Panc1 (cell line): Measurements from ENCODE around the gene WSCD2. TPM values are rescaled to one million over a fixed set of nuclear protein-coding genes. Genes with fewer than 3 reads are reported as not detected.

Experiments used
- ATAC-seq: fragments of 200-7000 bp; cut with Tn5 transposase; 2 replicates; pipeline ENCODE4 v1.9.1; 2020; ENCODE audit warnings: mild to moderate bottlenecking, moderate library complexity
- BruUV-seq: library from RNA; stranded (reverse); fragments of 400-500 nt; replicated peaks from 2 replicates; lab custom pipeline; 2021; lab: Mats Ljungman, UMichigan
- CTCF ChIA-PET: fragments of 300-600 bp; sonication (Branson Sonifier 250); formaldehyde crosslinking; loops from one replicate; lab custom pipeline; 2022; ENCODE audit warnings: antibody characterized with exemption; lab: Charles Lee
- POLR2A ChIA-PET: fragments of 300-600 bp; sonication (Branson Sonifier 250); formaldehyde crosslinking; loops from one replicate; lab custom pipeline; 2022; ENCODE audit warnings: antibody characterized with exemption; lab: Charles Lee
- DNase-seq: peaks from one replicate; pipeline ENCODE4 v3.0.0-alpha.2; 2010; ENCODE audit warnings: low read depth, low spot score
- H3K27ac ChIP-seq: 2 replicates; pipeline ENCODE4 v1.5.1; 2011; ENCODE audit warnings: mild to moderate bottlenecking, low read length, inconsistent platforms
- H3K27me3 ChIP-seq: fragments of 200-500 bp; sonication (Bioruptor generic); 2 replicates; pipeline ENCODE4 v1.6.0; 2014; ENCODE audit warnings: low read length, inconsistent platforms; ENCODE audit not compliant: control insufficient read depth, insufficient read depth
- H3K36me3 ChIP-seq: fragments of 200-500 bp; sonication (Bioruptor generic); 2 replicates; pipeline ENCODE4 v1.5.1; 2014; ENCODE audit warnings: inconsistent platforms, mild to moderate bottlenecking, low read length, moderate library complexity; ENCODE audit not compliant: control insufficient read depth, insufficient read depth
- H3K4me1 ChIP-seq: 2 replicates; pipeline ENCODE4 v1.5.1; 2011; ENCODE audit warnings: inconsistent platforms, mild to moderate bottlenecking, low read length, moderate library complexity; ENCODE audit not compliant: control insufficient read depth, insufficient read depth
- H3K4me3 ChIP-seq, 2 experiments: 2 replicates each; pipeline ENCODE4 v1.5.1; 2011 to 2012; ENCODE audit warnings: low read depth in 2 of 2, low read length in 2 of 2, mild to moderate bottlenecking in 2 of 2, inconsistent platforms in 1 of 2, moderate library complexity in 1 of 2
- H3K9me3 ChIP-seq: fragments of 200-500 bp; sonication (Bioruptor generic); 2 replicates; pipeline ENCODE4 v1.5.1; 2014; ENCODE audit warnings: low read depth, mild to moderate bottlenecking, inconsistent platforms, low read length, moderate library complexity; ENCODE audit not compliant: control insufficient read depth, insufficient read depth
- CTCF ChIP-seq: fragments of 450-650 bp; IDR thresholded peaks from 2 replicates; pipeline ENCODE4 v1.5.1; 2017; ENCODE audit warnings: mild to moderate bottlenecking
- POLR2AphosphoS5 ChIP-seq: IDR thresholded peaks from 2 replicates; pipeline ENCODE4 v1.6.1; 2012; ENCODE audit warnings: mild to moderate bottlenecking, low read depth, low read length, moderate library complexity
- REST ChIP-seq, 2 experiments: IDR thresholded peaks; 2 replicates each; pipeline ENCODE4 v1.6.1; 2011 to 2012; ENCODE audit warnings: low read depth in 2 of 2, control low read depth in 1 of 2, low read length in 1 of 2, mild to moderate bottlenecking in 1 of 2, moderate library complexity in 1 of 2; ENCODE audit not compliant: insufficient read depth in 1 of 2
- SIN3A ChIP-seq: IDR thresholded peaks from 2 replicates; pipeline ENCODE4 v1.6.1; 2012; ENCODE audit warnings: low read depth, mild to moderate bottlenecking, low read length, moderate library complexity, borderline replicate concordance; ENCODE audit not compliant: insufficient read depth
- TCF7L2 ChIP-seq: IDR thresholded peaks from 2 replicates; pipeline ENCODE4 v1.6.1; 2011; ENCODE audit warnings: mild to moderate bottlenecking, low read depth, low read length, inconsistent platforms
- in situ Hi-C: cut with HindIII; loops from 2 replicates; pipeline ENCODE4 v1.10.0; 2016; ENCODE audit warnings: low sequenced_read_pairs, low pct_unique_long_range_greater_than_20kb
- intact Hi-C: fragments of 100-400 bp; cut with micrococcal nuclease; formaldehyde crosslinking; loops from one replicate; pipeline ENCODE4 v1.10.0; 2022; ENCODE audit not compliant: unreplicated experiment
- total RNA-seq: library from RNA; stranded (reverse); gene quantifications from one replicate; pipeline ENCODE4 v1.2.1, GENCODE V29; 2021; ENCODE audit not compliant: unreplicated experiment

Gene WSCD2
- total RNA-seq, 1 experiment from 2014 or later: 0.64 TPM

- no TSS peak for BruUV-seq
- POLR2A ChIA-PET: no interaction called here
- Histone ChIP-seq H3K27me3 (peaks cover 8% of the 10 kb centered on the region; the same call in 1 of the 2 replicates), H3K27ac (no peak overlapping the region), H3K4me3 (no peak overlapping the region), H3K4me1 (no peaks in the 10 kb centered on the region), H3K36me3 (no peaks in the 10 kb centered on the region), H3K9me3 (no peaks in the 10 kb centered on the region)
- in situ Hi-C loops (no loop called here), intact Hi-C loops (no loop called here)
- TF ChIP-seq POLR2AphosphoS5: no peak
- no peak for TF ChIP-seq SIN3A
- TF ChIP-seq REST (IDR thresholded peaks at IDR 0.05; ENCODE audit: insufficient read depth in 1 of 2, low read depth in 2 of 2, low read length in 1 of 2): no peak
- no peak for TF ChIP-seq CTCF
- TF ChIP-seq TCF7L2: no peak
- no peak for ATAC-seq
- CTCF ChIA-PET: no interaction called here
- no peak for DNase-seq
Measured at GRCh38 chr12:108120863-108121165, 8.3 kb upstream of the WSCD2 start.

- POLR2A ChIA-PET: no interaction called here
- Histone ChIP-seq H3K27ac (no peak overlapping the region), H3K36me3 (no peaks in the 10 kb centered on the region), H3K27me3 (peaks cover 10% of the 10 kb centered on the region; the same call in 1 of the 2 replicates), H3K9me3 (no peaks in the 10 kb centered on the region), H3K4me3 (no peak overlapping the region), H3K4me1 (no peaks in the 10 kb centered on the region)
- CTCF ChIA-PET: no interaction called here
- in situ Hi-C loops: no loop called here
- intact Hi-C loops: no loop called here
- BruUV-seq: no TSS peak
- DNase-seq (no peak), ATAC-seq (no peak)
- no peak for TF ChIP-seq TCF7L2
- no peak for TF ChIP-seq POLR2AphosphoS5
- no peak for TF ChIP-seq CTCF
Measured at GRCh38 chr12:108121320-108121719, 7.8 kb upstream of the WSCD2 start.
